ENCODE results near the gene TPST2. TPM values are rescaled to one million over a fixed set of nuclear protein-coding genes. Genes with fewer than 3 reads are reported as not detected.

Gene TPST2
- total RNA-seq, 1 experiment from 2014 or later: 7.0 TPM

DNA sequence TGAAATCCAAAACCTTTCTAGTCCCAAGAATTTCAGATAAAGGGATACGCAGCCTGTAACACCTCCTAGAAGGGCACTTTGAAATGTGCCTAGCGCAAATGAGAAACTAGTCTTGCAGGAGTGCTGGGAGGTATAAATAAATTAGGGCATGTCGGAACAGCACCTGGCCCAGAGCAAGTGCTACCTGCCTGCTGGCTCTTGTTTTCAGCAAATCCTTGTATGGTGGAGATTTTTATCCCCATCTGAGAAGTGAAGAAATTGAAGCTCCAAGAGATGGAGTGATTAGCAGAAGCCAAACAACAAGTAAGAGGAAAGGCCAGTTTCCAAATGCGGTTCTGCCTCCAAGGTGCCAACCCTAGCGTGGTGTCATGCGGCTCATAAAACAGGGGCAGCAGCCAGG is 40.9 kb downstream of the TPST2 start:
- BruUV-seq (replicated peaks): no TSS peak
- CTCF ChIA-PET: no interaction called here
- DNase-seq (ENCODE audit: unreplicated experiment): no peak
- Mint-ChIP-seq H3K27me3 (ENCODE audit: insufficient read depth, unreplicated experiment) (no peaks in the 10 kb centered on the region), H3K36me3 (ENCODE audit: insufficient read depth, unreplicated experiment) (no peaks in the 10 kb centered on the region), H3K9me3 (ENCODE audit: unreplicated experiment) (no peaks in the 10 kb centered on the region), H3K4me3 (ENCODE audit: unreplicated experiment) (no peak overlapping the region), H3K4me1 (ENCODE audit: insufficient read depth, unreplicated experiment) (no peaks in the 10 kb centered on the region), H3K27ac (ENCODE audit: low read depth, unreplicated experiment) (no peak overlapping the region)
- POLR2A ChIA-PET: interaction anchor here (0.7 kb wide), 1 partner anchor 10 kb away, joined by 4 read pairs; no protein-coding TSS in a partner anchor
- intact Hi-C loops (cut with micrococcal nuclease): no loop called here
- TF ChIP-seq CTCF (IDR thresholded peaks at IDR 0.05; ENCODE audit: unreplicated experiment): no peak

DNA sequence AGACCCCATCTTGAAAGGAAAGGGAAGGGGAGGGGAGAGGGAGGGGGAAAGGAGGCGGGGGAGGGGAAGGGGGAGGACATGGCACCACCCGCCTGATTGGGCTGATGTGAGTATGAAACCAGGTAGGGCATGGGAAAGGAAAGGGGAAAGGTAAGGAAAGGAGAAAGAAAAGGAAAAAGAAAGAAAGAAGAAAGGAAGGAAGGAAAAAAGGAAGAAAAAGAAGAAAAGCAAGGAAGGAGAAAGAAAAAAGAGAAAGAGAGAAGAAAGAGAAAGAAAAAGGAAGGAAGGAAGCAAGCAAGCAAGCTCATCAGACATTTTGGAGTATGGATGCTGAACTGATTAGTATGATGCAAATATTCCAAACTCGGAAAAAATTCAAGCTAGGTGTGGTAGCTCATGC is 41.6 kb downstream of the TPST2 start:
- ChIA-PET POLR2A (interaction anchor here (0.6 kb wide), 1 partner anchor 21 kb away, joined by 3 read pairs; no protein-coding TSS in a partner anchor), CTCF (interaction anchor here (0.7 kb wide), 1 partner anchor 1073 kb away, joined by 3 read pairs; no protein-coding TSS in a partner anchor)
- Mint-ChIP-seq H3K9me3 (ENCODE audit: unreplicated experiment) (no peaks in the 10 kb centered on the region), H3K4me1 (ENCODE audit: insufficient read depth, unreplicated experiment) (no peaks in the 10 kb centered on the region), H3K4me3 (ENCODE audit: unreplicated experiment) (no peak overlapping the region), H3K27me3 (ENCODE audit: insufficient read depth, unreplicated experiment) (no peaks in the 10 kb centered on the region), H3K36me3 (ENCODE audit: insufficient read depth, unreplicated experiment) (no peaks in the 10 kb centered on the region), H3K27ac (ENCODE audit: low read depth, unreplicated experiment) (no peak overlapping the region)
- intact Hi-C loops (cut with micrococcal nuclease): no loop called here
- DNase-seq (ENCODE audit: unreplicated experiment): no peak
- BruUV-seq (replicated peaks): no TSS peak
- TF ChIP-seq CTCF (IDR thresholded peaks at IDR 0.05; ENCODE audit: unreplicated experiment): no peak

- ChIA-PET CTCF (interaction anchor here (0.7 kb wide), 1 partner anchor 1072 kb away, joined by 3 read pairs; no protein-coding TSS in a partner anchor), POLR2A (interaction anchor here (0.6 kb wide), 1 partner anchor 22 kb away, joined by 3 read pairs; no protein-coding TSS in a partner anchor)
- intact Hi-C loops (cut with micrococcal nuclease): no loop called here
- no peaks in the 10 kb centered on the region for H3K4me1 Mint-ChIP-seq (ENCODE audit: insufficient read depth, unreplicated experiment)
- H3K9me3 Mint-ChIP-seq (ENCODE audit: unreplicated experiment): no peaks in the 10 kb centered on the region
- no peaks in the 10 kb centered on the region for H3K36me3 Mint-ChIP-seq (ENCODE audit: insufficient read depth, unreplicated experiment)
- no peaks in the 10 kb centered on the region for H3K27me3 Mint-ChIP-seq (ENCODE audit: insufficient read depth, unreplicated experiment)
- no peak for DNase-seq (ENCODE audit: unreplicated experiment)
- no peak overlapping the region for H3K4me3 Mint-ChIP-seq (ENCODE audit: unreplicated experiment)
- no TSS peak for BruUV-seq (replicated peaks)
- H3K27ac Mint-ChIP-seq (ENCODE audit: low read depth, unreplicated experiment): no peak overlapping the region
- TF ChIP-seq CTCF (IDR thresholded peaks at IDR 0.05; ENCODE audit: unreplicated experiment): no peak
These were observed 42.1 kb downstream of the TPST2 start for GRCh38 chr22:26547837-26548236.

- CTCF ChIA-PET: interaction anchor here (1.6 kb wide), 1 partner anchor 11 kb away, joined by 5 read pairs; no protein-coding TSS in a partner anchor
- no peaks in the 10 kb centered on the region for H3K4me1 Mint-ChIP-seq (ENCODE audit: insufficient read depth, unreplicated experiment)
- no peak for TF ChIP-seq CTCF (IDR thresholded peaks at IDR 0.05; ENCODE audit: unreplicated experiment)
- no TSS peak for BruUV-seq (replicated peaks)
- DNase-seq (ENCODE audit: unreplicated experiment): no peak
- intact Hi-C loops (cut with micrococcal nuclease): no loop called here
- no peaks in the 10 kb centered on the region for H3K27me3 Mint-ChIP-seq (ENCODE audit: insufficient read depth, unreplicated experiment)
- no peaks in the 10 kb centered on the region for H3K9me3 Mint-ChIP-seq (ENCODE audit: unreplicated experiment)
- H3K4me3 Mint-ChIP-seq (ENCODE audit: unreplicated experiment): no peak overlapping the region
- POLR2A ChIA-PET: no interaction called here
- no peak overlapping the region for H3K27ac Mint-ChIP-seq (ENCODE audit: low read depth, unreplicated experiment)
- H3K36me3 Mint-ChIP-seq (ENCODE audit: insufficient read depth, unreplicated experiment): no peaks in the 10 kb centered on the region
These were observed 42.5 kb downstream of the TPST2 start for GRCh38 chr22:26547426-26547825.
